Esophagus squamous epithelium (tissue), 5 donors: Measurements from ENCODE around the gene CREB5. TPM values are rescaled to one million over a fixed set of nuclear protein-coding genes. Genes with fewer than 3 reads are reported as not detected.

ENCODE experiments used
- DNase-seq: peaks from one replicate; lab custom pipeline; 2025; lab: John Stamatoyannopoulos, UW
- H3K27ac ChIP-seq, 4 donors: fragments of 200-600 bp; sonication (generic); one replicate each; pipeline ENCODE4 v1.5.1; 2016 to 2019; ENCODE audit warnings: mild to moderate bottlenecking in 1 of 4
- H3K27me3 ChIP-seq, 4 donors: fragments of 200-600 bp; sonication (generic); 1 replicate in 3 of 4; 2 replicates in 1 of 4; pipeline versions ENCODE4 v1.5.1 to v1.6.0; 2017 to 2021; ENCODE audit warnings: antibody characterized with exemption in 1 of 4
- H3K36me3 ChIP-seq, 3 donors: fragments of 200-600 bp; sonication (generic); one replicate each; pipeline ENCODE4 v1.5.1; 2016 to 2019
- H3K4me1 ChIP-seq, 3 donors: fragments of 200-600 bp; sonication (generic); one replicate each; pipeline ENCODE4 v1.5.1; 2017 to 2019
- H3K4me3 ChIP-seq, 4 donors: fragments of 200-600 bp; sonication (generic); 1 replicate in 3 of 4; 2 replicates in 1 of 4; pipeline ENCODE4 v1.5.1; 2016 to 2019; ENCODE audit warnings: mild to moderate bottlenecking in 2 of 4, moderate library complexity in 1 of 4
- H3K9me3 ChIP-seq, 3 donors: fragments of 200-600 bp; sonication (generic); one replicate each; pipeline ENCODE4 v1.5.1; 2016 to 2019
- CTCF ChIP-seq, 6 experiments: fragments of 450-650 bp in 4 of 6; fragments of 200-600 bp in 2 of 6; sonication (generic) in 2 of 6; IDR thresholded peaks; one replicate each; pipeline ENCODE4 v1.5.1; 2016 to 2019; ENCODE audit warnings: antibody characterized with exemption in 6 of 6, mild to moderate bottlenecking in 4 of 6, moderate library complexity in 4 of 6
- POLR2A ChIP-seq, 4 donors: fragments of 450-650 bp; IDR thresholded peaks; one replicate each; pipeline ENCODE4 v1.6.1; 2017; ENCODE audit warnings: antibody characterized with exemption in 4 of 4, mild to moderate bottlenecking in 4 of 4, moderate library complexity in 3 of 4
- WGBS, 2 donors: methylation state at CpG; one replicate each; pipeline ENCODE4 v1.1.5; 2018; 5-methylcytosine and 5-hydroxymethylcytosine counted together
- intact Hi-C: fragments of 100-400 bp; cut with DNase I; formaldehyde crosslinking; loops from one replicate; pipeline ENCODE4 v1.15.0; 2022
- total RNA-seq, 4 donors: library from RNA; depleted of rRNA; stranded (reverse); fragments of >200 nt; gene quantifications; one replicate each; pipeline ENCODE4 v1.1.0, GENCODE V29; 2016
- donor health status: DM: yes; HTN: yes; CAD: no.

Gene CREB5
- total RNA-seq, 4 donors from 2014 or later = 0.30 to 5.0 (median 2.2) TPM

- intact Hi-C loops = loop anchor here (10.0 kb wide), 2 partner anchors 243 to 473 kb away; no protein-coding TSS in a partner anchor
- Histone ChIP-seq H3K4me1 (peaks cover 0 to 6% (median 6%) of the 10 kb centered on the region in 3 donors), H3K27me3 (no peaks in the 10 kb centered on the region), H3K27ac (no peak overlapping the region), H3K4me3 (no peak overlapping the region), H3K9me3 (no peaks in the 10 kb centered on the region), H3K36me3 (no peaks in the 10 kb centered on the region)
- TF ChIP-seq POLR2A (IDR thresholded peaks at IDR 0.05) (no peak), CTCF (IDR thresholded peaks at IDR 0.05) (no peak)
- WGBS, 2 donors = 73 to 85% methylated on average over 3 of the region's 3 CpGs
- no peak for DNase-seq
These were observed 30.9 kb upstream of the CREB5 start for GRCh38 chr7:28381466-28381865.

- intact Hi-C loops = loop anchor here (10.0 kb wide), 2 partner anchors 243 to 473 kb away; no protein-coding TSS in a partner anchor
- peaks cover 0 to 6% (median 0%) of the 10 kb centered on the region in 3 donors for H3K4me1 ChIP-seq
- WGBS, 2 donors = 66 to 82% methylated on average over 2 to 4 of the region's 5 CpGs
- no peaks in the 10 kb centered on the region for H3K36me3 ChIP-seq
- no peak for DNase-seq
- no peak overlapping the region for H3K27ac ChIP-seq
- H3K9me3 ChIP-seq = no peaks in the 10 kb centered on the region
- TF ChIP-seq CTCF (IDR thresholded peaks at IDR 0.05) (no peak), POLR2A (IDR thresholded peaks at IDR 0.05) (no peak)
- no peak overlapping the region for H3K4me3 ChIP-seq
- H3K27me3 ChIP-seq = no peaks in the 10 kb centered on the region
These were observed 30.2 kb upstream of the CREB5 start for GRCh38 chr7:28382144-28382543.

GRCh38 chr7:28383975-28384374, 28.3 kb upstream of the CREB5 start:
- no peak overlapping the region for H3K27ac ChIP-seq
- no peaks in the 10 kb centered on the region for H3K27me3 ChIP-seq
- H3K36me3 ChIP-seq = no peaks in the 10 kb centered on the region
- no peaks in the 10 kb centered on the region for H3K9me3 ChIP-seq
- H3K4me3 ChIP-seq = no peak overlapping the region
- intact Hi-C loops = loop anchor here (10.0 kb wide), 2 partner anchors 241 to 471 kb away; no protein-coding TSS in a partner anchor
- peaks cover 0 to 6% (median 0%) of the 10 kb centered on the region in 3 donors for H3K4me1 ChIP-seq
- TF ChIP-seq CTCF (IDR thresholded peaks at IDR 0.05) = no peak
- no peak for TF ChIP-seq POLR2A (IDR thresholded peaks at IDR 0.05)
- DNase-seq = no peak
- WGBS, 2 donors = 79 to 87% methylated on average over 8 of the region's 8 CpGs

GRCh38 chr7:28389504-28390395, 22.6 kb upstream of the CREB5 start:
- Histone ChIP-seq H3K36me3 (no peaks in the 10 kb centered on the region), H3K27me3 (no peaks in the 10 kb centered on the region), H3K4me1 (peaks cover 0 to 12% (median 2%) of the 10 kb centered on the region in 3 donors), H3K27ac (peak overlapping the region in 2 of 4 donors; percentile 31 to 39), H3K9me3 (no peaks in the 10 kb centered on the region), H3K4me3 (peak overlapping the region in 3 of 4 donors; percentile 28 to 46 (median 30))
- 6 to 13% methylated on average over 14 of the region's 14 CpGs for WGBS, 2 donors
- intact Hi-C loops = loop anchor here (10.0 kb wide), 2 partner anchors 235 to 465 kb away; no protein-coding TSS in a partner anchor
- no peak for DNase-seq
- no peak for TF ChIP-seq POLR2A (IDR thresholded peaks at IDR 0.05)
- peak; percentile 47 to 83 (median 69) for TF ChIP-seq CTCF (IDR thresholded peaks at IDR 0.05)

GRCh38 chr7:28390426-28390825, 21.9 kb upstream of the CREB5 start:
- TF ChIP-seq CTCF (IDR thresholded peaks at IDR 0.05) (no peak), POLR2A (IDR thresholded peaks at IDR 0.05) (no peak)
- intact Hi-C loops = no loop called here
- 21 to 26% methylated on average over 3 of the region's 3 CpGs for WGBS, 2 donors
- Histone ChIP-seq H3K4me3 (no peak overlapping the region), H3K9me3 (no peaks in the 10 kb centered on the region), H3K27ac (no peak overlapping the region), H3K27me3 (no peaks in the 10 kb centered on the region), H3K36me3 (no peaks in the 10 kb centered on the region), H3K4me1 (peaks cover 0 to 16% (median 4%) of the 10 kb centered on the region in 3 donors)
- no peak for DNase-seq
